HG02884 (cell line): Measurements from ENCODE around the gene CFAP45.
A peak's percentile ranks its signal among the peaks of the same experiment; 100 is the strongest.

Source experiments
- ATAC-seq: cut with Tn5 transposase; IDR thresholded peaks from one replicate; pipeline ENCODE4 v1.9.1; 2021; ENCODE audit warnings: mild to moderate bottlenecking, moderate library complexity; ENCODE audit not compliant: unreplicated experiment

The CFAP45 gene

DNA sequence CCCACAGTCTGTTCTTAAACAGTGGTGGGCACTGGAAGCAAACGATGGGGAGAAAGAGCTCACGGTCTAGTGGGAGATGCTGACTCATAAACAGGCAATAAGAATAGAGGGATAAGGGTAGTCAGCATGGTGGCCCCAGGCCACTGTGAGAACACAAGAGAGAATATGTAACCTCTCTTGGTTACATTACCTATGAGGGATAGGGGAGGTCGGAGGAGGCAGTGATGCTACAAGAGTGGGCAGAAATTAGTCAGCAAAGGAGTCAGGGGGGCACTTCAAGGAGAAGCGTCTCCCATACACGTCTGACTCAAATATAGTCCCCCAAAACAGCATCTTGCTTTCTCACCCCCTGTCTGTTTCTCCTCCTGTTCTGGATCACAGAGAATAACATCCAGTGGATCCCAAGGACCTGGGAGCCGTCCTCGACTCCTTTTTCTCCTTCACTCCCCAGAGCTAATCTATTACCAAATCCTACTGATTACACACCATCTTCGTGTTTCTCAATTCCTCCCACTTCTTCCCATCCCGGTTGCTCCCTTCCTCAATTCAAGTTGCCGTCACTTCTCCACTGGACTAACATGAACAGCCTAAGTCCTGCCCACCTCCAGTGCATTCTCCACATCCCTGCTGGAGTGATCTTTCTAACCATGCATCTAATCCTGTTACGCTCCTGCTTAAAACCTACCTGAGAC lies 71.2 kb downstream of the CFAP45 start:
- ATAC-seq: no peak

DNA sequence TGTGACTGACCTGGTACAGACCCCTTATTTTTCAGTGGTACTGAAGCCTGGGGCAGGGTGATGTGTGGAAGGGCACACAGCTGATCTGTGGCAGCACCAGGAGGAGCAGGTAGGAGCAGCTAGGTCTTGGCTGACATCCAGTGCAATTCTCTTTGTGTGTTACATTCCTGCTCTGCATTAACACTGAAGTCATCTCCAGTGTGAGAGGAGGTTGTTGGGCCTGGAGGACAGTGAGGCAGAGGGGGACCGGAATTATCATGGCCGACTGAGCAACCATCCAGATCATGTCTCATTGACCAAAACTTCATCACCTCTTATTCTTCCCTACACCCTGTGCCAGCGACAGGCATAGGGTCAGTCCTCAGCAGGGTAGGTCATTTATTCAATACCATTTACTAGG lies 71.8 kb downstream of the CFAP45 start:
- ATAC-seq: no peak

DNA sequence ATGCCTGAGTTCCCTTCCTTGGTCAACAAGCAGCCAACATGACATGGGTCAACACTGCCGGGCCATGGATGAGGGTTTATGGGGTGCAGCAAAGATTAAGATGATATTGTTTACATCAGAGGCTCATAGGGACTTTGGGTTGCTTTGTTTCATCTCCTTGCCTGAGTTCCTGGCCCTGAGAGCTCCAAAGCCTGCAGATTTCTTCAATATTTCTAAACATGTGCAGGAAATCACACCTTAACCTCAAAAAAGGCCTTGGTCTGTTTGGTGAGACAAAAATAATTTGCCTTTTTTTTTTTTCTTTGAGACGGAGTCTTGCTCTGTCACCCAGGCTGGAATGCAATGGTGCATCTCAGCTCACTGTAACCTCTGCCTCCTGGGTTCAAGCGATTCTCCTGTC lies 72.4 kb downstream of the CFAP45 start:
- no peak for ATAC-seq

DNA sequence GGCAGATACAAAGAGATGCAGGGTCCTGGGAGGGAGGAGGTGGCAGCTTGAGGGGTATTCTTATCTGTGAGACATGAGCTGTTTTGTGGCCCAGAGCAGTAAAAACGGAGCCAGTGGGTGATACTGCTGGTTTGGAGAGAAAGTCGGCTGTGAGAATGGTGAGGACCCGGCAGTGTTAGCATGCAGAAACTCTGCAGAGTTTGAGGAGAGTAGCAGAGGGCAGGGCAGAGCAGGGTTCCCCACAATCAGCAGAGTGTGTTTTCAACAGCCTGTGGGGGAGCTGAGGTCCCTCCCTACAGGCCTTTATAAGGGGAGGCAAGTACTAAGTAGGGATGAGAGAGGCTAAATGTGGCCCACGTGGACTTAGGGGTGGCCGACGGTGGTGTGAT lies 72.9 kb downstream of the CFAP45 start:
- ATAC-seq: no peak

DNA sequence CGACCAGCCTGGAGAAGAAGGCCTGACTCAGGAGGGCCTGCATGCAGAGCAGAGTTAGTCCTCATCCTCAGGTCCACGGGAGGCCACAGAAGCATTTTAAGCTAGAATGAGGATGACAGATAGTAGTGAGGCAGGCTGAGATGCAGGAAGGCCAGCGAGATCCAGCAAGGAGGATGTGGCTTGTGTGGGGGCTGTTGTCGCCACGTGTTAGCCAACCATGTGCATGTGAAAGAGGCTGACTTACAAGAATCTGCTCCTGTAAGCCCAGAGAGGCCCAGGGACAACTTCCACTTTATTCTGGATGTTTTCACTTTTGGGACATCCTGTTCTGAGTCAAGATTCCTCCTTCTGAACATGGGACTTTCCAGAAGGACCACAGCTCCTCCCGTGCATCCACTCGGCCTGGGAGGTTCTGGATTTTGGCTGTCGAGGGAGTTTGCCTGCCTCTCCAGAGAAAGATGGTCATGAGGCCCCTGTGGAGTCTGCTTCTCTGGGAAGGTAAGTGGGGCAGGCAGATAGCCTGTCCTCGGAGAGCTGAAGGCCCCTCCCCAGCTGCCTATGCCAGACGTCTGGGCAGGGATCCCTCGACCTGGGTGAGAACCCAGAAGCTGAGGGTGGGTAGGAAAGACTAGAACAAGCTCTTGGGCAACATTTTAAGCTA lies 73.4 kb downstream of the CFAP45 start, which contains the start of gene SLAMF8:
Gene SLAMF8 (plus strand): TSS at position 433 of the 661 bp plus-strand sequence. CDS start 26 bp downstream, at position 459.
- ATAC-seq: peak; percentile 43

DNA sequence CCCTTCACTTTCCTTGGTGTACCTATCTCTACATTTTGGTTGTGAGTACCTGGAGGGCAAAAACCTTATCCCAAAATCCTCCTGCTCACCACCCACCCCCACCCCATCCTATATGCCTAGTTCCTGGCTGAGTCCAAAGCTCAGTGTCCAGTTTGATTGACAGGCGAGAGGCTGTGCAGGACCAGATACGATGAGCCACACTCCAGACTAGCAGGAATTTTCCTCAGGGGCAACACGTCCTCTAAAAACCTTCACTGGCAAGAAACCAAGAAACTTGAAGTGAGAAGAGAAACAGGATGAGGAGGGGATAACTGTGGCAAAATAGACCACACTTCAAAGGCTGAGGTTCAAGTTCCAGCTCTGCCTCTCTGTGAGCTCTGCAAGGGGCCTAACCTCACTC lies 74.4 kb downstream of the CFAP45 start:
- ATAC-seq: no peak

DNA sequence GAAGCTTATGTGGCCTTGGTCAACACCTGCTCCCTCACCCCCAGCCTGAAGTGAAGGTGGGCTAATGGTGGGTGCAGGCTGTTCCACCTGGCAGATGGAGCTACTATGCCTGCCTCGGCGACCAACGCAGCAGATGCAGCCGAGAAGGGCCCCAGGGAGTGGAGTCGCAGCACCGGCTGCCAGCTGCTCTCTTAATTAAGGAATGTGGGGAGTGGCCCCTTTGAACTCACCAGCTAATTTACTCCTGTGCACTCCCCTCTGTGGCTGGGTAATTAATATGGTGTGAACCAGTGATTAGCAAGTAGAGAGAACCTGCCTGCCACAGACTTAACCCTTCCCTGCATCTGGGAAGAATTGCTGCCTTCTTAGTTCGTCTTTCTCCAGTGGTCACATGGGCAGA lies 76.6 kb downstream of the CFAP45 start:
- ATAC-seq: no peak
